Activated CD8-positive, alpha-beta memory T cell treated with anti-CD3 and anti-CD28 coated beads, Interleukin-2, amount 50 U/mL, for 4 hours (primary cell): ENCODE measurements around the gene JMJD6.
"Not testable (repeated sequence)": the region's sequence is repeated elsewhere in the genome, so short reads cannot be mapped to it uniquely, and the experiment has no call there.

Experiments
- DNase-seq: peaks from one replicate; pipeline ENCODE4 v3.0.0-alpha.2; 2020

JMJD6 gene

DNA sequence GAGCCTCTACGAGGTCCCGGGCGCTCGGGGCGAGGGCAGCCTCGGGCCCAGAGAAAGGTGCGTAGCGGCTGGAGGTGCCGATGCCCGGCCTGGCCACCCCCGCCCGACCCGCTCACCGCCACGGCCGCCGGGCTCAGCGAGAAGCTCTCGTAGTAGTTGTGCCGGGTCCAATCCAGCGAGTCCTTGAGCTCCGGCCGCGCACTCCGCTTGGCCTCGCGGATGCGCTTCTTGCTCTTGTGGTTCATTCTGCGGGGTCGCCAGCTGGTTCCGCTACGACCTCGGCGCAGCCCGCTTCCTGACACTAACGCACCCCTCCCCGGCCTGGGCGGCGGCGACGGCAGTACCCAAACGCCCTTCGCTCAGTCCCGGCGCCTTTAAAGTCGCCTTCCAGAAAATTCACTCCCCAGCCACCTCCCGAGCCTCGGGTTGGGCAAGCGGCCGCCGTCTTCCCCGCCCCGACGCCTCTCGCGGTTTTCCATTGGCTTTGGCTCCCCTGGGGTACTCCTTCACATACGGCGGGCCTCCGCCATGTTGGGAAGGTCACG, at the start of gene JMJD6:
TSS of gene JMJD6 (minus strand) at position 376 of the 545 bp plus-strand sequence. CDS start at position 245, 131 bp downstream.
- peak; percentile 92 for DNase-seq

DNA sequence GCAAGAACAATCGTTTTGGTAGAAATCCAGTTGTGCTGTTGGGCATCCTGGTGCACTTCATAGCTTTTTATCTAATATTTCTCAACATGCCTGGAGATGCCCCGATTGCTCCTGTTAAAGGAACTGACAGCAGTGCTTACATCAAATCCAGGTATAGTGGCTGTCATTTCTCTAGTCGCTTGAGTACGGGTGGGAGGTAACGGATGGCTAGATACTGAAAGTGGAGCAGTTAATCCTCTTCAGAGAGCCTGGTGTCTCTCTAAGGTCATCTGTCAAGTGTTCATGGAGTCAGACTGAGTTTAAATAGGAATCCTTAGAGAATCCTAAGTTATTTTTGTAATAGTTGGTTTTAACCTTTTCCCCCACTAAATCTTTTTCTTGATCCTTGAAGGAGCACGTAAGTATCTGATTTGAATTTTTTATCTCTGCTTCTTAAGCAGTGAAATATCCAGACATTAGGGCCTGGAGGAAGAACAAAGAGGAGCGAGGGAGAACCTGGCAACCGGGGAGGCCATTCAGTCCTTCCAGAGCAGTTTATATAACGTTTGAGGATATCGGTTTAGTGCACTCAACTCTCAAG, 48.7 kb upstream of the JMJD6 start:
- no peak for DNase-seq

DNA sequence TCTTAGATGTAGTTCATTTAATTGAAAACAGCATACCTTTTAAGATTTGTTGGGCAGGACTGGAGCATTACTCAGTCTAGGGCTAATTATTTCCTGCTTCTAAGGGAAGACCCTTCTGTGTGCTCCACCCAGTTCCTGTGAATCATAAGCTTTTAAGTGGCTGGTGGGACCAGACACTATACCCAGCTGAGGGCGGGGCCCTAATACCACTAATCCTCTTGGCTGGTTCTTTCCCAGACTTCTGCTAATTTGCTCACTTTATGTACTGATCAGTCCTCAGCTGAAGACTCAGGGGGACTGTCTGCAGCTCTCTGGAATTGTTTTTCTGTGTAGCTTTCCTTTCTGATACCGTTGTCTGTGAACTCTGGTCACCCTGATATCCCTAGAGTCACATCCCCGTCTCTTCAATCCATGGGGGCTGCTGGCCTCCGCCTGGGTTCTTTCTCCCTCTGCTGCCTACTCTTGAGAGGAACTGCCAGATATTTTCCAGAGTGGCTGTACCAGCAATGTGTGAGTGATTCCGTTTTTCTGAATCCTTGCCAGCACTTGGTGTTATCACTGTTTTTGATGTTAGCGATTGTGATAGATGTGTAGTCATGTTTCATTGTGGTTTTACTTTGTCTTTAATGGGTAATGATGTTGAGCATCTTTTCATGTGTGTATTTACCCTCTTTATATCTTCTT, 46.6 kb upstream of the JMJD6 start:
- DNase-seq, result peak; percentile 58

DNA sequence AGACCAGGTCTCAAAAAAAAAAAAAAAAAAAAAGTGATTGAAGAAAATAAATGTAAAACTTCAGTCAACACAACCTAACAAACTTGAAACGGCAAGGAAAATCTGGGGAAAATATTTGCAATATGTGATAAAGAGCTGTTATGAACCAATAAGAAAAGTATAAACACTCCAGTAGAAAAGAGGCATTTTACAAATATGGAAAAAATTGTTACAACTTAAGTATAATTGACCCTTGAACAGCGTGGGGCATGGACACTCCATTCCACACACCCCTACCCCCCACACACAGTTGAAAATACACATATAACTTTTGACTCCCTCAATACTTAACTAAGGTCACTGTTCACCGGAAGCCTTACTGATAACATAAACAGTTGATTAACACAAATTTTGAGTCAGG, 32.2 kb upstream of the JMJD6 start:
- no peak for DNase-seq

DNA sequence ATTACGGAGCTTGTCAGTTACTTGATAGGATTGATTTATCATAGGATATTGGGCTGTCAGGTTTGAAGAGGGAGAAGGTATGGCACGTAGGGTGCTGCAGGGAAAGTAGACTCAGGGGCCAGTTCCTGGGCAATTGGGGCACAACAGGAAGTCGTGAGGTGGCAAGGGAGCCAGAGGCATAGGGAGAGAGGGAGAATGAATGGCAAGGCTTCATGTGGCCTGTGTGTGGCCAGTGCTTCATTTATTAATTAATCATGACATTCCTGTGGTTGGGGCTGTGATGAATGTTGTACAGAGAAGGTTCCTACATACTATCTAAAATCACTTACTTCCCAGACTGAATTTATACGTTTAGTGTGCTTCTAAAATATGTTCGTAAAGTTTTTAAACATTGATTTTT, 30.9 kb upstream of the JMJD6 start:
- no peak for DNase-seq

DNA sequence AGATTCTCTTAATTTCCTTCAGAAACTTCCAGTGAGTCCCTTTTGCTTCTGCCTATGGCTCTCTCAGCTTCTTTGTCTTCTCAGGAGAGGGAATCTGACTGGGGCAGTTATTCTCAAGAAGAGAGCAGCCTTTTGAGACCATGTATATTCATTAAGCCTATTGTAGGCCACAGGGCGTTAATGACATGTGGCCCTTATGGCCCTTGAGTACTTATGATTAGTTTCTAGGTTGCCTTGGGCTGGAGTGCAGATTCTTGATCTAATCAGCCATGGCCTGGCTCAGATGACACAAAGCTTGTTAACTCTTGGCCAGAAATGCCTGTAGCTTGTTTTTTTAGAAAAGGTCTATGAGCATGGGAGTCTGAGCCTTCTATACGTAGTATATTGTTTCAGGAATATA, 28.9 kb upstream of the JMJD6 start:
- DNase-seq, result no peak

DNA sequence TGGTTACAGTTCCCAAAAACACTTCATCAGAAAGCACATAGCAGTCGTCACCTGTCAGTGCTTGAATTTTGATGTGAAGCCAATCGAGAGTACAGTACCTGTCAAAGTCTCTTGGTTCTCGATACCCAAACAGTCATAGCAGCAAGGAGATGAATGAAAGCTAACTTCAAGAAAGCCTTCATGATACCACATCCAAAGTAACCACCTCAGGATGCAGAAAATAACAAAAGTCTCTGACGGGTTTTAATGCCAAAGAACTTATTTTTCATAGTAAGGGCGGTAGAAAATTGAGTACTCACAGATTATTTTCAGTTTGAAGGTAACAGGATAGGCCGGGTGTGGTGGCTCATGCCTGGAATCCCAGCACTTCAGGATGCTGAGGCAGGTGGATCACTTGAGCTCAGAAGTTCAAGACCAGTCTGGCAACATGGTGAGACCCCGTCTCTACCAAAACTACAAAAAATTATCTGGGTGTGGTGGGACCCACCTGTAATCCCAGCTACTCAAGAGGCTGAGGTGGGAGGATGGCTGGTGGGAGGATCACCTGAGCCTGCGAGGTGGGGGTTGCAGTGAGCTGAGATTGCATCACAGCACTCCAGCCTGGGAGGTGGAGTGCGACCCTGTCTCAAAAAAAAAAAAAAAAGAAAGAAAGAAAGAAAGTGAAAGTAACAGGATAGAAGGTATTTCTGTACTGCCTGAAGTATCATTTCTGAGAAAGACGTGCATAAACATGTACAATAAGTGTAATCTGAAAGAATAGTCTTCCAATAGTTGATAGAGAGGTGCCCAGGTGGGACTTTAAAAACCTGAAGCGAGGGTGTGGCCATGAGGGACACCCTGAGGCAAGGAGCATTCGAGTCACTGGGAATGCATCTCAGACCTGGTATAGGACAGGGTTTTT, 26.9 kb upstream of the JMJD6 start:
- peak; percentile 25 for DNase-seq

DNA sequence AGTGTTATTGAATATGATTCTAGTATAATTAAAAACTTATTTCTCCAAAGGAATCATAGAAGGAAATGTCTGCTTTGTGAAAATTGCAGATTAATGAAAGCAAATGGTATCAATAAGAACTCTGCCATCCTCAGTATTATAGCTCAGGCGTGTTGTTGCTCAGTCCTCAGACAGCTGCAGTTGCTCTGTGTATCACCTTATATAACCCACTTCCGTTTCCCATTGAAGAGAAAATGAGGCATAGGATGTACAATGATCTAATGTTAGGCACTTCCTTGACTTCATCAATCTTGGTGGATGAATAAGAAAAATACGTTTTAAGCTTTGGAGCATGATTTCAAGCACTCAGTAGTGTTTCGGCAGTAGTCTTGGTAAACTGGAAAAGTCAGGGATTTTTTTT, 25.6 kb upstream of the JMJD6 start:
- no peak for DNase-seq

DNA sequence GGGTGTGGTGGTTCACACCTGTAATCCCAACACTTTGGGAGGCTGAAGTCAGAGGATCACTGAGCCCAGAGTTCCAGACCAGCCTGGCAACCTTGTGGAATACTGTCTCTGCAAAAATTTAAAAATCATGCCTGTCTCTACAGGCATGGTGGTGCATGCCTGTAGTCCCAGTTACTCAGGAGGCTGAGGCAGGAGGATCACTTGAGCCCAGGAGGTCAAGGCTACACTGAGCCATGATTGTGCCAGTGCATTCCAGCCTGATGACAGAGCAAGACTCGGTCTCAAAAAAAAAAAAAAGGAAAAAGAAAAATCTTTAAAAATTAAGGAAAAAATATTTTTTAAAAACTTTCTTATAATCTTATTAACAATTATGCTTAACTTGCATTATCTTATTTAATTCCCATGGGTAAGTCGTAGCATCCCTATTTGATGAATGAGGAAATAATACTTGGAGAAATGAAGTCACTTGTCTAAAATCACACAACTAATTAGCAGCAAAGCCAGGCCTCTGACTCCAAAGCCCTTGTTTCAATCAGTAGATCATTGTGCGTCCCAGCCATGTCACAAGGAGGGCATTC, 25.1 kb upstream of the JMJD6 start:
- no peak for DNase-seq

DNA sequence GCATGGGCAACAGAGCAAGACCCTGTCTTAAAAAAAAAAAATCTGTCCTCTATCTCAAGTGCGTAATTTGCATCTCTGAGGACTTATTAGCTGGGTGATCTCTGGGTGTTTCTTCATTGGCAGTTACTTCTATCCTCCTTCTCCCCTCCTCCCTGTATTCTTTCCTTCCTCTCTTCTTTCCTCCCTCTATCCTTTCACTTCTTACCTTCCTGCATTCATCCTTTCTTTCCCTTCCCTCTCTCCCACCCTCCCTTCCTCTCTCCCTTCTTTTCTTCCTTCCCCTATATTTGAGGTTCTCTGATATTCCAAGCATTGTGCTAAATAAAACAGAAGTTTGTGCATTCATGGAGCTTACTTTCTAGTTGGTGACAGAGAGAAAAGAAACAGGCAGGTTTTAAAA, 22.3 kb upstream of the JMJD6 start:
- no peak for DNase-seq

DNA sequence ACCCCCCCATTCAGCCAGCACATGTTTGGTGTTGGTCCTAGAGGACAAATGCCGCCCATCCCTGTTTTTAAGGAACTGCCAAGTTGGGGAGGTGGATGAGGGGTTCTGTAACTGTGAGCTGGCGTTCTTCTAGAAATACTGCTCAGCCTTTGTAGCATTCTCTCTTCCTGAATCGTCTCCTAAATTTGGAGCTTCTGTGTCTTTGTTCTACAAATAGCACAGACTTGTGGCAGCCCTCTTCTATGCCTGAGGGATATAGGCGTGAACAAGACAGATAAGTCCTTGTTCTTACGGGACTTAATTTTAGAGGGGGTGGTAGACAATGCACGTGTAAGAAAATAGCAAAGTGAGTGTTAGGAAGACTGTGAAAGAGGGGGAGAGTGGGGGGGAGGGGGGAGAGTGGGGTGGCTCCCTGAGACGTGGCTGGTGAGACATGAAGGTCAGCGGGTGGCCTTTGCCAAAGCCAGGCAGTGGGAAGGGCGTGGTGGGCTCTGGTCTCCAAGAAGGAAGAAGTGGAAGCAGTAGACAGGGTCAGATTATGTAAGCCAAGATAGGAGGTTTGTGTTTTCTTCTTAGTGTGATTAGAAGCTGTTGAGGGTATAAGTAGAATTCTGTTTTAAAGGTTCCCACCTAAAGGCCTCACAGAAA, 21.4 kb upstream of the JMJD6 start:
- DNase-seq, result no peak

DNA sequence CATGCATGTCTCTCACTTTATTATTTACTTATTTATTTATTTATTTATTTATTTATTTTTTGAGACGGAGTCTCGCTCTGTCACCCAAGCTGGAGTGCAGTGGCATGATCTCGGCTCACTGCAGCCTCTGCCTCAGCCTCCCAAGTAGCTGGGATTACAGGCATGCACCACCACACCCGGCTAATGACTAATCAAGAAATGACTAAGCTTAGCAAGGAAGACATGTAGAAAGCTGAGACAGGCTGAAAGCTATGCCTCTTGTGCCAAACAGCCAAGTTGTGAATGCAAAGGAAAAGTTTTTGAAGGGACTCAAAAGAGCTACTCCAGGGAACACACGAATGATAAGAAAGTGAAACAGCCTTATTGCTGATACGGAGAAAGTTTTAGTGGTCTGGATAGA, 19.4 kb upstream of the JMJD6 start:
- DNase-seq, result not testable (repeated sequence)

DNA sequence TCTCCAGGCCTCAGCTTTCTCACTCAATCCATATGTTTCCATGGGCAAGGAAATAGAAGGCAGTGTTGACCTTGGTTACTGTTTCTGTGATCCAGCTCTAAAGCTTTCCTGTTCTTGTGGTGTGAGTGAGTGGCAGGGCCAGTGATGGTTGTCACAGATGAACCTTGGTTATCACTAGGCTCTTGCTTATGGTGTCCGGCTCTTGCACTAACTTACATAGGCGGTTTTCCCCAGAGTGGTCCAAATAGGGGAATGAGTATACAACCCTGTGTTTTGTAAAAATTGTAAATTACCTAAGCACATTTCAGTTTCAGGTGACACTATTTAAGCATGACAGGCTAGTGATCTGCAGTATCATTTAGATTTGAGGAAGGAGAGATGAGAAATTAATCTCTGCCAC, 18.3 kb upstream of the JMJD6 start:
- DNase-seq, result no peak

DNA sequence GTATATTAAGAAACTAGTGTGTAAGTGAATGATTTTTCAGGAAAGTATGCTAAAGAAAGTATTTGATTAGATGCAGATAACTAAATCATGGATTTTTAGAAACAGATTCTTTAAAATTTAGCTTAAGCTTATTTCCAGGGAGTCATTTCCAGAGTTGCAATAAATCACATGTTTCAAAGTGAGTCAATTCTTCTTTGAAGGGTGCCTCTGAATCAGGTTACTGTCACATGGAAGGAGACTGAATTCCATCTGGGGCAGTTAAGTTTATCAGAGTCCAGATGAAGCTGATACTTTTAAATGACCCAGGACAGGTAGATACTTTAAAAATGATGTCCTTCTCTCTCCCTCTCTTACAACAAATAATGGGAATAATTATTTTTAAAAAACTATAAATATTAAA, 16.6 kb upstream of the JMJD6 start:
- DNase-seq, result no peak

DNA sequence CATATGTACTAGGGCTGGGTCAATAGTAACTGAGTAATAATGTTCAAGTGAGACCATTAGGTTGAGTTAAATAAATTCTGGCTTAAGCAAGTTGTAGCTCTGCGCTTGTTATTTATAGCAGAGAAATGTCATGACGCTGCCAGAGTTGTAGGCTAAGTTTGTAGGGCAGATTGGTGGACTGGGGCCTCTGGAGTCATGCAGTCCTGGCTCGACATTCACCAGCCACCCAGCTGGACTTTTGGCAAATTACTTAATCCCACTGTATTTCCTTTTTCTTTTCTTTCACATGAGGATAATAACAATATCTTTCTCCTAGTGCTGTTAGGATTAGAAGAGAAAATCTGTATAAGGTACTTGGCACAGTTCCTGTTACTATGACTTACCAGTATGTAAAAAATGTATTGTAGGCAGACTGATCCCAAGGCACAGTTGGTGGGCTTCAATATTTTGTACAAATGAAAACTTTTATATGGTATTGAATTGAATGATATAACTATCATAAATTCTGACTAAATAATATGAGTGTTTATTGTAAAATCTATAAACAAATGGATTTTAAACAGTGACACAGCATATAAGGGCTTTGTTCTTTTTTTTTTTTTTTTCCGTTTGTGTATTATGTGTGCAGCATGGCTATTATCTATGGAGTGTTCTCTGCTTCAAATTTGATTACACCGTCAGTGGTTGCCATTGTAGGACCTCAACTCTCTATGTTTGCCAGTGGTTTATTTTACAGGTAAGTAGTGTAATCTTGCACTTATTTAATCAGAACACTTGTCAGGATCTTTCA, 14.1 kb upstream of the JMJD6 start:
- no peak for DNase-seq

DNA sequence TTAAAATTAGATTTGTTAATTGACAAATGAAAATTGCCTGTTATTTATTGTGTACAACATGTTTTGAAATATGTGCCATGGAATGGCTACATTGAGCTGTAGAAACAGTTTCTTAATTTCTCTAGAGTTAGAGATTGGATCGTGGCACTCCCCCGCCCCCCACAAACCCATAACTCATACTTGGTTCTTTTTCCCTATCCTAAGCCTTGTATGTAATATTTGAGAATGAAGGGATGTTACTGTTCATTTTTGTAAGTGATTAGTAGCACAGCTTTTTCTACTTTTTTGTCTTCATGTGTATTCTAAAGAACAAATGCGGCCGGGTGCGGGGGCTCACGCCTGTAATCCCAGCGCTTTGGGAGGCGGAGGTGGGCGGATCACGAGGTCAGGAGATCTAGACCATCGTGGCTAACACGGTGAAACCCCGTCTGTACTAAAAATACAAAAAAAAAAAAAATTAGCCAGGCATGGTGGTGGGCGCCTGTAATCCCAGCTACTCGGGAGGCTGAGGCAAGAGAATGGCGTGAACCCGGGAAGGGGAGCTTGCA, 13.2 kb upstream of the JMJD6 start:
- not testable (repeated sequence) for DNase-seq

DNA sequence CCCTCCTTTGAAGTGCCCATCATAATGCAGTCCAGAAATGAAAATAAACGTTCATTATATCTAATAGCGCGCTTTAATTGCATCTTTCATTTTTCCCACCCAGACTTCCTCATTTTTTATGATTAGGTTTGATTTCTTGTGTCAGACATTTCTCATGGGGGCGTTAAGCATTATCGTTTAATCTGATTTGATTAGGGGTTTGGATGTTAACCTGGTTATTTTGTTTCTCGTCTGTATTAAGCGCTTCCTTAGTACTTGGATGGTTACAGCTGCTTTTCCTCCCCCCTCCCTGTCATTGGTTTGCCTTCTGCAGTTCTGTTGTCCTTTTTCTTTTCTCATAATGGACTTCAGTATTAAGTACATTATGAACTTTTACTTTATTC, 12.1 kb upstream of the JMJD6 start:
- DNase-seq, result no peak

DNA sequence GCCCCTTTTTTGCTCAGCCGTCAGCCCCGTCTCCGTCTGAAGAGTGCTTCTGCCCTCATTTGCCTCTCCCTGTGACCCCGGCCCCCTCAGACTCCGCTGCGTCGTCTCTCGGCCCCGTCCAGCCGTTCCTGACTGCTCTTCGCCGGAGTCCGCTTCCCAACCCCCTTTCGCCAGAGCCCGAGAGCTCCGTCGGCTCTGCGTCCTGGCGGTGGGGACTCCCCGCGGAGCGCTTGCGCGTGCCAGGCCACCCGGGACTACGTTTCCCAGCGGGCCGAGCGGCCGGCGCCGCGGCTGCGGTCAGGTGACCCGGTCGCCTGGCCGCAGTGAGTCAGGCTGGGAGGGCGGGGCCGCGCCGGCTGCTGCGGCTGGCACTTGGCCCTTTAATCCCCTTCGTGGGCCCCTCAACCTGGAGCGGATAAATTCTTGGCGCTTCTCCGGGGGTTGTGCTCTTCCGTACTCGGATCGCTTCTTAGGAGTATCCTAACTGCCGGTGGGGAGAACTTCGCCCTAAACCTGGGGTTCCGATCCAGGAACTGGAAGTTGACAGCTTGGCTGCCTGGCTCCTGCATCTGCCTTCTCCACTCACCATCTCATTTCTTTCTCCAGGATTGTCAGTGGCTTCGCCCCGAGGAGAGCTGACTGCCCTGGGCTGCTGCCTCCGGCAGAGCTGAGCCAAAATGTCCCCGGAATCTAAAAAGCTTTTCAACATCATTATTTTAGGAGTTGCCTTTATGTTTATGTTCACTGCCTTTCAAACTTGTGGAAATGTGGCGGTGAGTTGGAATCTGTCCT, 11.5 kb upstream of the JMJD6 start, which contains the start of gene MFSD11:
TSS of gene MFSD11 (plus strand) at position 444 of the 792 bp plus-strand sequence. CDS start at position 678, 234 bp downstream.
- peak; percentile 93 for DNase-seq

DNA sequence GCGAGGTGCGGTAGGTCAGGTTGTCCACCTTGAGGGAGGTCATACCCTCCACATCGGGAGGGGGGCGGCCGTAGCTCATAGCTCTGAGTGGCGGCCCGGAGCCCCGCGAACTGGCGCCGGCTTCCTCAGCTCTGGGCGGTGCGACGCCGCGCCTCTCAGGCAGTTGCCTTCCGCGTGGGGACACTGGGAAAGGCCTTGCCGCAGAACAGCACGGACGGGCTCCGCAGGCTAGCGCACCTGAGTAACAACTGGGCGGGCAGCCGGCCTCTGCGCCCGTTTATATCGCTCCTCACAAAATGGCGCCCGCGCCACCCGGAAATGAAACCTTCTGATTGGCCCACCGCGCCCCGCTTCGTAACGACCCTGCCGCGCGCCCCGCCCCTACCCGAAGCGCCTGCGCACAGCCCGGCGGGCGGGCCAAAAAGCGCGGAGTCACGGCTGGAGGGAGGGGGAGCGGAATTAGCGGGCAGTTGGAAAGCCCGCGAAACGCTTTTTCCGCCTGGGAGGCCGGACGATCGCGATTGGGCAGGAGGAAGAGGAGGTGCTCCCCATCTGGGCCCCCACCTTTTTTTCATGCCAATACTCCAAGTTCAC, 10.8 kb upstream of the JMJD6 start, which contains the start of gene SRSF2:
TSS of gene SRSF2 (minus strand) at position 250 of the 594 bp plus-strand sequence. CDS start at position 79, 171 bp downstream.
- peak; percentile 98 for DNase-seq
